GM19240 (cell line): ENCODE data around the gene FBXO30.

ENCODE experiments used
- DNase-seq: peaks from one replicate; pipeline ENCODE4 v3.0.0; 2011; ENCODE audit warnings: low spot score; ENCODE audit not compliant: insufficient read length

The FBXO30 gene, protein sequence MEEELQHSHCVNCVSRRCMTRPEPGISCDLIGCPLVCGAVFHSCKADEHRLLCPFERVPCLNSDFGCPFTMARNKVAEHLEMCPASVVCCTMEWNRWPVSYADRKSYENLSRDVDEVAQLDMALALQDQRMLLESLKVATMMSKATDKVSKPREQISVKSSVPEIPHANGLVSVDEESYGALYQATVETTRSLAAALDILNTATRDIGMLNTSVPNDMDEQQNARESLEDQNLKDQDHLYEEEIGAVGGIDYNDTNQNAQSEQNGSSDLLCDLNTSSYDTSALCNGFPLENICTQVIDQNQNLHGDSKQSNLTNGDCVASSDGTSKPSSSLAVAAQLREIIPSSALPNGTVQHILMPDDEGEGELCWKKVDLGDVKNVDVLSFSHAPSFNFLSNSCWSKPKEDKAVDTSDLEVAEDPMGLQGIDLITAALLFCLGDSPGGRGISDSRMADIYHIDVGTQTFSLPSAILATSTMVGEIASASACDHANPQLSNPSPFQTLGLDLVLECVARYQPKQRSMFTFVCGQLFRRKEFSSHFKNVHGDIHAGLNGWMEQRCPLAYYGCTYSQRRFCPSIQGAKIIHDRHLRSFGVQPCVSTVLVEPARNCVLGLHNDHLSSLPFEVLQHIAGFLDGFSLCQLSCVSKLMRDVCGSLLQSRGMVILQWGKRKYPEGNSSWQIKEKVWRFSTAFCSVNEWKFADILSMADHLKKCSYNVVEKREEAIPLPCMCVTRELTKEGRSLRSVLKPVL

DNA sequence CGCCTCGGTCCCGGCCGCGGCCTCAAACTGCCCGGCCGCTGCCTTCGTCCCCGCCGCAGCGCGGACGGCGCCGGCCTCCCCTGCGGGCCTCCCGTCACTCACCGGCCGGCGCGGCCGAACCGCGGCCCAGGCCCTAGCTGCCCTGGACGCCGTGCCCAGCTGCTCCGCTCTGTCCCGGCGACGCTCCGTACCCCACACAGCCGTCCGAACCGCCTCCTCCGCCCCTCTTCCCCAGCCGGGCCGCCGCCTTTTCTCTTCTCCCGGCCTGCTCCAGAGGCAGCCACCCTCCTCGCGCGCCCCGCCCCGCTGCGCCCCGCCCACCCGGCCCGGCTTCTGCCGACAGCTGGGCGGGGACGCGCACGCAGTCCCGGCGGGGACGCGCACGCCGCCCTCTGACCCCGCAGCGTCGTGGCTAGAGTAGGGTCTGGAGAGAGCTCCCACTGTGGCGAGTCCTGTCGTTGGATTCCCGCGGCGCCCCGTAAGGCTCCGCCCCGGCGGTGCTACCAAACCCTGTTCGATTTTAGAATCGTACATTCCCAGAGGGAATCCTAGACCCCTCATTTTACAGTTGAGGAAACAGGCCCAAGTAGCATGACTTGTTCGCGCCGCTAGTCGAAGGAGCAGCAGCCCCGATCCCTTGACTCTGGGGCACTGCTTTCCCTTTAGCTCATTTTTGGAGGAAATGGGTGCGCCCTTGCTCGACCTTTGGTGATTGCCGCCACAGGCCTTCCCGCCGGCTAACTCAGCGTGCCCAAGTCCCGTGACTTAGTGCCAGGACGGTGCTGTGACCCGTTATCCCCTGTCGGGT, at the start of gene FBXO30:
Gene FBXO30, minus strand, starts transcription at position 295 of the 808 bp plus-strand sequence. CDS start 8,390 bp downstream, outside the sequence.
- DNase-seq, result peak; percentile 62

DNA sequence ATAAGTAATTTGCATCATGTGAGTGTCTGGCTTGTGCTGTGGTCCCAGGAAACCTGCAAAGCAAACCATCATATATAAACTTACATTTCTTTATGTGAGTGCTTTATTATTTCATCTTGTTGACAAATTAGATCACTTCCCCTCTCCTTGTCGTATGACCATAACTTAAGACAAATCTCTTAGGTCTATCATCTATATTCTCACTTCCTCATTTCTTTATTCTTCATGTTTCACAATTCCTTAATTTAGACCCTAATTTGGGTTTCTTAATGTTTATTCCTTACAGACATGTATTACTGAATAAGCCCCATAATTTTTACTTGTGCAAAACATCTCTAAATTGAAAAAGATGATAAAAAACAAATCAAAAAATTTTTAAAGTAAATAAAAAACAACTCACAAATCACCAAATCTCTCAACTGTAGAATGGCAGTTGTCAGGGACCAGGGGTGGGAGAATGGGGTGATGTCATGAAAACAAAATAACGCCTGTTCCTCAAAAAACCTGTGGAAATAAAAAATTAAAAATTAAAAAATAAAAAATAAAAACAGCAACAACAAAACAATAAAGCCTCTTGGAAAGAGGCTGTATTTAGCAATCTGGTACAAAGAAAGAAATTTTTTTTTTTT, 49.5 kb upstream of the FBXO30 start:
- no peak for DNase-seq

DNA sequence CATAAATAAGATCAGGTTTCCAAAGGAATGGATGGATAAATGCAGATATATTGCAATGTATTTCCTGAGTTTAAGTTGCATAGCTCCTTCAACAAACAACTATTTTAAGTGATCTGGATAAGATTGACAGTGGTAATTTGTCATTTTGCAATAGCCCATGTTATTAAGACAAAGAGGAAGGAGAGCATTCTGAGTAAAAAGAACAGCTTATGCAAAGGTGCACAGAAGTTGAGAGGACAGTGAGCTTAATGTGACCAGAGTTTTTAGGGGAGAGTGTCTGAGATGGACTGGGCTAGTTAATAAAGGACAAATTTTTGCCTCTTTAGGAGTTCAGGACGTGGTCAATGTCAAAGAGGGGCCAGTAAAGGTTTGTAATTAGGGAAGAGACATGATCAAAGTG, 48.8 kb upstream of the FBXO30 start:
- DNase-seq, result no peak

DNA sequence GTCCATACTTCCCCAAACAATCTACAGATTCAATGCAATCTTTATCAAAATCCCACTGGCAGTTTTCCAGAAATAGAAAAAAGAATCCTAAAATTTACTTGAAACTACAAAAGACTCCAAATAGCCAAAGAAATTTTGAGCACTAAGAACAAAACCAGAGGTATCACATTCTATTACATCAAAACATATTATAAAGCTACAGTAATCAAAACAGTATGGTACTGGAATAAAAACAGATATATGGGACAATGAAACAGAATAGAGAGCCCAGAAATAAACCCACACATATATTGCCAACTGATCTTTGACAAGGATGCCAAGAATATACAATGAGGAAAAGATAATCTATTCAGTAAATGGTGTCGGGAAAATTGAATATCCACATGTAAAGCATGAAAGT, 46.0 kb upstream of the FBXO30 start:
- no peak for DNase-seq

DNA sequence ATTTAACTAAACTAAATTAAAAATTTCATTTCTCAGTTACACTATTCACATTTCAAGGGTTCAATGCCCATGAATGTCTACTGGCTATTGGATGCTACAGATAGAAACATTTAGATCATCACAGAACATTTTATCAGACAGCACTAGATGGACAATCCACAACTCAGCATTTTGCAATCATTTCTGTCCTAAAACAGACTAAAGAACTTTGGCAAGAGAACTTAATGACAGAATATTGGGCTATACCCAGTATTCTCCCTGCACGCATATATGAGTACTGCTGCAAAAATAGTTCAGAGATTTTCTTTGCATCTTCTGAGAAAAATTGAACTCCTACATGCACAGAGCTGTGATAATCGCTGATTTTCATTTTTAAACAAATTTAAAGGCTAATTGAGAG, 36.1 kb upstream of the FBXO30 start:
- no peak for DNase-seq

DNA sequence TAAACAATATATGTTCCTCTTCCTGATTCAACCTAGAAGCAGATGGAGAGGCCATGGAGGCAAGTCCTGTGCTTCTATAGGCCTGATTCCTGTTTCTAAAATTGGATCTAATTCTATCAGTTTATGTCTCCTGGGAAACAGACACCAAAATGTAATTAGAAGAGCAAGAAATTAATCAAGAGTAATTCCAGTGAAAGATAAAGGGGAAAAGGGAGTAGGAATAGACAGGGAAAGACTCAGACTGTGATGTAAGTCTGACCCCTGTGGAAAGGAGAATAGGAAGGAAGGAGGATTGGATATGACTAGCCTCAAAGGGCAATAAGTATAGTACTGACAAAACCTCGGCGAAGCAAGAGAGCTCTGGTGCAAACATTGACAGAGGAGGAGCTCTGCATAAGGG, 33.9 kb upstream of the FBXO30 start:
- no peak for DNase-seq

DNA sequence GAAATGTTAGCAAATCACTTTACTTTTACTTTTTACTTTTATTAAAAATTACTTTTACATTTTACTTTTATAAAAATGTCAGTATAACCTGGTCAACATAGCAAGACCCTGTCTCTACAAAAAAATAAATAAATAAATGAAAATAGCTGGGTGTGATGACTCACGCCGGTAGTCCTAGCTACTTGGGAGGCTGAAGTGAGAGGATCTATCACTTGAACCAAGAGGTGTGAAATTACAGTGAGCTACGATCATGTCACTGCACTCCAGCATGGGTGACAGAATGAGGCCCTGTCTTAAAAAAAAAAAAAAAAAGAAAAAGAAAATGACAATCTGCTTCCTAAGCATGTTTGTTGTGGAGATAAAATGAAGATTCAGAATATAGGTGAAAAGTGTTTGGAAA, 31.0 kb upstream of the FBXO30 start:
- no peak for DNase-seq

DNA sequence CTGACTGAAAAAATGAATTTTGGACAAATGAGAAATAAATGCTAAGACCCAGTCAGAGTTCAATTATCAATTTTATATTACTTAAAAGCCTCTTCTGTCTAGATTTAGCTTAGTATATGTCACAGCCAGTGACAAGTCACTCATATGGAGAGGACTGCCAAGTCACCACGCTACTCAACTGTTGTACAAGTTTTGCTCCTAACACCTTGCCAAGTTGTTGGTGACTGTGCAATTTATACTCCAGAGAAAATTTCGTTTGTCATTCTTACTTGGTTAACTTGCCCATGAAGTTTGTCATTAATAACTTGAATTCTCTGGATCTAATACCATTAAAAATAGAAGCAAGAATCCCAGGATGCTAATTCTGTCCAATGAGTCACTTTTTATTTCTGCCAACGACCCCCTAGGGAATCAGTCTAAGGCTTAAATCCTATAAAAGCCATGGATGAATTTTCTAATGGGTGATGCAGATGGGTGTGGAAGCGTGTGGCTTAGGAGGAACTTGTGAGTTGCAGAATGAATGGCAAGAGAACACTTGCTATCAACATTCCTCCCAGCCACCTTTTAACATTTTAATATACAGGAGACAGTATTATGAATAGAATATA, 30.4 kb upstream of the FBXO30 start:
- DNase-seq, result no peak

DNA sequence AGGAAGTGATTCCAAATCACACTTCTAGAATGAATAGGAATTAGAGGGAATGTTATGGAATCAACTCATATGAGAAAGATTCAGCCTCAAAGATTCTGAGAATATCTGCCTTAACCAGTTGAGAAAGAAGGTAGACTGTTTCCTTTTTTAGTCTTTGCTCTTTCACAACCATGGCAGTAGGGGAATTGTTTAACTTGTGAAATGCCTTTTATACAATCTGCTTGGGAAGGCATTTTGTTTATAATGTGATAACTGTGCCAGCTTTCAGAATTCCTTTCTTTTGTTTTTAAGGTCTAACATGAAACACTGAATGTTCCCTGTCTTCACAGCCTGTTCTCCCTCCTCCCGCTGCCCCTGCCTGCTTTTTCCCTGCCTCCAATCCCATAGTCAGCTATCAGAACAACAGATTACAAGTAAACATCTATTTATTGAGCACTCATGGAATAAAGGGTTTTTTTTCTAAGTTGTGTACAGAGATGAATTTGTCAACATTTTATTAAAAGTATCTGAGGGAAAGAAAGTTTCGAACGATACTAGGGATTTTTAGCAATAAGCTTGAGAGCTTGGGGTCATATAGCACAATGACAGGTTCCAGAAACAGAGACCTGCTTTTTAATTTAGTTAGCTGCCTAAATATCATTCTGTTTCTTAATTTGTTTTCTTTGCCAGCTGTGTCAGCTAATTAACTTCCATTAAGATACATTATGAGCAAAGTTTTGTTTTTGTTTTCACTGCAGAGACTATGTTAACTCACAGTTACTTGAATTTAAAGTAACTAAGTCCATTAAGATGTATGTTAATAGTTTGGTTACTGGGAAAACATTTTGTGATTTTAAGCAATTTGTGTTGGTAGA, 28.3 kb upstream of the FBXO30 start:
- DNase-seq, result no peak

DNA sequence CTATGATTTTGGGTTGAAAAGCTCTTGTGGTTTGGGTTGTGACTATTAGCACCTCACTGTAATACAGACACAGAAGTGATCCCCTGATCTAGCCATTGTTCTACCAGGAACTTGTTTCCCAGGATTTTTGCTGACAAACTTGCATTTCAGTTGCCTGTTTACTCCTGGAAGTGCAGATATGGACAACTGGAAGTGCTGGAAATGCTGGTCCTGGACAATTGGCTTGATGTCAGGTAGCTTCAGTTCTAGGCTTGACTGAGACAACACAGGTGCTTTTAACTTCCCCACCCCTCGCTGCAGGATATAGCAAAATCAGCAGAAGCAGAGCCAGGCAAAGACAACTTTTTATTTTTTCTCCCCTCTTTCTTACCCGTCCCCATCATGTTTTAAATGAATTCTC, 27.1 kb upstream of the FBXO30 start:
- DNase-seq, result no peak

DNA sequence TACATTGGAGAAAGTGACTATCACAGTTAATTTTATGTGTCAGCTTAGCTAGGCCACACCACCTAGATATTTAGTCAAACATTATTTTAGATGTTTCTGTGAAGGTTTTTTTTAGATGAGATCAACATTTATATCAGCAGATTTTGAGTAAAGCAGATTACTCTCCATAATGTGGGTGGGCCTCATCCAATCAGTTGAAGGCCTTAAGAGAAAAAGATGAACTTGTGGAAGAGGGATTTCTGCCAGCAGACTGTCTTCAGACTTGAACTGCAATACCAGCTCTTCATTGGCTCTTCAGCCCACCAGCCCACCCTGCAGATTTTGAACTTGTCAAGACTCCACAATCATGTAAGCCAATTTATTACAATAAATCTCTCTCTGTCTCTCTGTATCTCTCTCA, 25.1 kb upstream of the FBXO30 start:
- no peak for DNase-seq

DNA sequence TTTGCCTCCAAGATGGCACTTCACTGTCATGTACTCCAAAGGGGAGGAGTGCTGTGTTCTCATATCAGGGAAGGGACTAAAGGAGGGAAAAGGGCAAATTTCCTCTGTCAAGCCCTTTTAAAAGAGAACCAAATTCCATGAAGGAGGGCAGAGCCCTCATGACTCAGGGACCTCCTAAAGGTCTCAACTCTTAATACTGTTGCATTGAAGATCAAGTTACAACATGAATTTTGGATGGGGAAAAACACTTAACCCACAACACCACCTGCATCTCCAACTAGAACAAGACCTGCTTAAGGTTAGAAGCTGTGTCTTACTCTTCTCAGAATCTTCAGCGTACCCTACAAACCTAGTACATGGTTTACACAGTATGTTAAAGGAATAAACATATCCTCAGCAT, 23.7 kb upstream of the FBXO30 start:
- no peak for DNase-seq

DNA sequence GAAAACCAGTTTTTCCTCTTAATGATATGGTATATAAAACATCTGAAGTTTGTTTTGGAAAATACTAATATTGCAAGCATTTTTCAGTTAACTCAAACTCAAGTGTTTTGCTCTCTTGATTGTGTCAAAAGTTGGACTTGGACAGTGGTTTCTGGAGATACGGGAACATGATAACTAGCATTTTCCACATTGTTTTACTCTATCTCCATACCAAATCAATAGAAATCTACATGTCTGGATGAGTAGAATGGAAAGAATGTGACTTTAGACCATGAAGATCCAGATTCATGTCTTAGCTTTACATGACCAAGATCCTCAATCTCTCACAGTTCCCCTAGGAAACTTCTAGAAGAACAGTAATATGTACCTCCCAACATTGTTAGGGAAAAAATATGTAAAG, 22.2 kb upstream of the FBXO30 start:
- DNase-seq, result no peak

DNA sequence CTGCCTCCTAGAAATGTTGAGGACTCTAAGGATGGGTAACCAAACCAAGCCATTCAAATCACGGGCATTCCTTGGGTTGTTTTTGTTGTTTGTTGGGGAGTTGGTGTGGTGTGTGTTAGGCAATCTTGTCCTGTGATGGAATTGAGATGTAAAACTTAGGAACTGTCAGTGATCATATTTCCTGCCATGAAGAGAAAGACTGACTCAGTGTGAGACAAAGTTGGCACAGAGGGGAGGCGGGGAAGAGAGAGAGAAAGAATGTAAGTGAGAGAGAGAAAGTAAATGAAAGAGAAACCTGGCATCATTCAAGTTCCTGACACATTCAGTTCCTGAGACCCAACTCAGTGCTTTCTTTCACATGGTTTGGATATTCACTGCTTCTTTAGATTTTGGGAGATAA, 21.6 kb upstream of the FBXO30 start:
- DNase-seq, result no peak

DNA sequence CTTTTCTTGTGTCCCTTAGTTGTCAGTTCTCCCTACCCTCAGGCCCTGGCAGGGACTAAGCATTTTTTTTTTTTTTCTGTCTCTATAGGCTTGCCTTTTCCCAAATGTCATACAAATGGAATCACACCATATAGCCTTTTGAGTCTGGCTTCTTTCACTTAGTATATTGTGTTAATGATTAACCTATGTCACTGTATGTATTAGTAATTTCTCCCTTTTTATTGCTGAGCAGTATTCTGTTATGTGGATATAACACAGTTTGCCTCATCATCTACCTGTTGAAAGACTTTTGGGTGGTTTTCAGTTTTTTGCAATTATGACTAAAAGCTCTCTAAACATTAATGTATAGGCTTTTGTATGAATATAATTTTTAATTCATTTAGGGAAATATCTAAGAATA, 16.0 kb upstream of the FBXO30 start:
- DNase-seq, result no peak

DNA sequence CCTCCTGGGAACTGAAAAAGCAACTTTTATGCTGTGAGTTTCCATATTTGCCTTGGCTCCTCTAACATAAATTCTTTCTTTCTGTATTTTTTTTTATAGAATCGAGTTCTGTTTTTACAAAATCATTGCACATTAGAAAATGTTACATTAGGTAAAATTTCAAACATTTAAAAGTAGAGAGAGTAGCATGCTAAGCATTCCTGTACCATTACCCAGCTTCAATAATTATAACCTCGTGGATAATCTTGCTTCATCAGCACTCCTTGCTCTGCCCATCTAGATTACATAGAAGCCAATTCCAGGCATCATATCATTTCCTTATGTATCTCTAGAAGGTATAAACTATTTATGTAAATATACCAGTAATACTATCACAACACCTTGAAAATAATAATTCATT, 15.4 kb upstream of the FBXO30 start:
- no peak for DNase-seq

DNA sequence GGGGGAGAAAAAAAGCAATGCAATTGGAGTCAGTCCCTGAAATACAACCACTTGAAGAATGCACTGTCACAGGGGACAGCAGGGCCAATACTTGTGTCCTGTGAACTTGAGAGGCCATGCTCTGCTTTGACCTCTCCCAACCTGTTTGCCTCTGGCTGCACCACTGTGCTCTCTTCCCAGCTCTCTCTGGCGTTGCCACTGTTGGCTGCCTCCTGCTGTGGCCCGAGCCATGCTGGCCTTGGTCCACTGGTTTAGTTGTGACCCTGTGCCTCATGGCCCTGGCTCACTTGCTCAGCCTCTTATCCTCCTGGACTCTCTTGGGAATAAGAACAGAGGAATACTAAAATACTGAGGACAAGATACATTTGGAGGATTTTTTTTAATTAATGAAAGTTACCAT, 14.5 kb upstream of the FBXO30 start:
- DNase-seq, result no peak

DNA sequence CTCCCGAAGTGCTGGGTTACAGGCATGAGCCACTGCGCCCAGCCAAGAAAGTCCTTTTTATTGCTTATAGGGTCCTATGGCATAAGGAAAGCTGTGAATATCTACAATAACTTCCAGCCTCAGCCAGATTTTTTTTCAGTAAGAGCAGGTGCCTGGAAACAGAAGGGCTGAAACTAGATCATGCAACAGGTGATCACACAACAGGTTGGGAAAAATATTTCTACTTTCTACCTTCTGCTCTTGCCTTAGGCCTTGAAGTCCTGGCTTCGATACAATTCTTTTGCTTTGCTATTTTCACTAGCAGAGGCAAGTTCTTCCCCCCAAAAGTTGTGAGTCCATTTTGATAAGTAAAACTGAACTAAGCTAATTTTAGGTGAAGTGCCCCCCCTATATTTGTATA, 9.7 kb upstream of the FBXO30 start:
- DNase-seq, result no peak

DNA sequence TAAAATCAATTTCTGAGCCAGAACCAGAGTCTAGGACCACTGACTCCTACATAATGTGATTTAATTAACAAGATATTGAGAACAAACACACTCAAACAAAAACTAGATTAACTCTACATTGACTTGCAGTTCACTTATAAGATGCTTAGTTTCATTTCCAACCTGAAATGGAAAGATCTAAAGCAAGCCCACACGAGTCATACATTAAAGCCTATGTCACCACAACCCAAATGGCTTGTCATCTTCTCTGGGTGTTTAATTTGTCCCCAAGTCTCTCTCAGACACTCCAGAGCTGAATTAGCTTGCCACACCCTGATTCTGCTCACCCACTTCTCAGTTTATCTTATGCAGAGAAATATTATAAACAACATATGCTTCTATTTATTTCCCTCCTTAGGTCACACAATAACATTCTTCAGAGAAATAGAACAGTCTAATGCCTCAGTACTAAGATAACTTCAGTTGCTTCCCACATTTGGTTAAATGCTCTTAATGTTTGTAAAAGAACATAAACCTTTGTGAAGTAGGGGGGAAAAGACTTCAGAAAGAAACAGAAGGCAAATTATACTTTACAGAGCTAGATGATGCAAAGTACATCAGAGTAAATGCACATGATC, 8.8 kb upstream of the FBXO30 start:
- no peak for DNase-seq

DNA sequence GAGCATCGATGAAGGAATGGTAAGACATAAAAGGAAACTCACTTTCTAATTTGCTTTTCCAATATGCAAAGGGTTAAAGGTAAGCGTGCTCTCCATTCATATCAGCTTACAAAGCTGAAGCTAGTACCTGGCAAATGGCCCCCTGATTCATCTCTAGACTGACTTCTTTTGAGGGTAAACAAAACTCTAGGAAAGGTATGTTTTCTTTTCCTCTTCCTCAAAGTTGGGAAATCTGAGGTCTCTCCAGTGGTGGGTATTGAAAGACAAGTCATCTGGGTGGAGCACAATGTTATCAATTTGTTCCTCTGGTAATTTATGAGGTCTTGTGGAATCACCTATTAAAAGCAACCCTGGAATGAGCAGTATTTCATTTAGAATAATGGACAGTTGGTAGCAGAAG, 7.9 kb upstream of the FBXO30 start:
- no peak for DNase-seq
